GM12874 (cell line): ENCODE measurements around the gene PRM1.

ENCODE experiments used
- TF ChIP-seq, protein P1 (sequence below): IDR thresholded peaks from 2 replicates; pipeline ENCODE4 v1.5.1; 2011; ENCODE audit warnings: low read depth, mild to moderate bottlenecking, control low read depth, low read length, moderate library complexity; ENCODE audit not compliant: insufficient read depth

Gene PRM1

DNA sequence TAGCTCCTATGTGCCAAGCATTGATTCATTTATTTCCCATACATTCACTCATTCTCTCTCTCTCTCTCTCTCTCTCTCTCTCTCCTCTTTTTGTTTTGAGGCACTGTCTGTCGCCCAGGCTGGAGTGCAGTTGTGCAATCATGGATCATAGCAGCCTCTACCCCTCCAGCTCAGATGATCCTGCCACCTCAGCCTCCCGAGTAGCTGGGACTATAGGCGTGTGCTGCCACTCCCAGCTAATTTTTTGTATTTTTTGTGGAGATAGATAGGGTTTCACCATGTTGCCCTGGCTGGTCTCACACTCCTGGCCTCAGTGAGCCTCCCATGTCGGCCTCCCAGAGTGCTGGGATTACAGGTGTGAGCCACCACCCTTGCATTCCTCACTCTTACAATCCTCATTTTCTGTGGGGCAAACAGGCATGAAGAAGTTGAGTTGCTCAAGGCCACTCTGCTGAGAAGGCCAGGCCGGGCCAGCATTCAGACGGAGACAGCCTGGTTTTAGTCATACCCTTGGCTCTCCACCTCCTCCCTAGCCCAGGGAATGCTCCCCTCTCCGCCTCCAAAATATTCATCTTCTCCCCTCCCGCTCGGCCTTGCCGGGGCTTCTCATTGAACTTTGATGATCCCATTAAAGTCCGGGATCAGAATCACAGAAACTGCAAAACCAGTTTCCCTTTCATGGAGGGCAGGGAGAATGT is 4.1 kb downstream of the PRM1 start:
- TF ChIP-seq, protein P1, sequence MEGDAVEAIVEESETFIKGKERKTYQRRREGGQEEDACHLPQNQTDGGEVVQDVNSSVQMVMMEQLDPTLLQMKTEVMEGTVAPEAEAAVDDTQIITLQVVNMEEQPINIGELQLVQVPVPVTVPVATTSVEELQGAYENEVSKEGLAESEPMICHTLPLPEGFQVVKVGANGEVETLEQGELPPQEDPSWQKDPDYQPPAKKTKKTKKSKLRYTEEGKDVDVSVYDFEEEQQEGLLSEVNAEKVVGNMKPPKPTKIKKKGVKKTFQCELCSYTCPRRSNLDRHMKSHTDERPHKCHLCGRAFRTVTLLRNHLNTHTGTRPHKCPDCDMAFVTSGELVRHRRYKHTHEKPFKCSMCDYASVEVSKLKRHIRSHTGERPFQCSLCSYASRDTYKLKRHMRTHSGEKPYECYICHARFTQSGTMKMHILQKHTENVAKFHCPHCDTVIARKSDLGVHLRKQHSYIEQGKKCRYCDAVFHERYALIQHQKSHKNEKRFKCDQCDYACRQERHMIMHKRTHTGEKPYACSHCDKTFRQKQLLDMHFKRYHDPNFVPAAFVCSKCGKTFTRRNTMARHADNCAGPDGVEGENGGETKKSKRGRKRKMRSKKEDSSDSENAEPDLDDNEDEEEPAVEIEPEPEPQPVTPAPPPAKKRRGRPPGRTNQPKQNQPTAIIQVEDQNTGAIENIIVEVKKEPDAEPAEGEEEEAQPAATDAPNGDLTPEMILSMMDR, result no peak

DNA sequence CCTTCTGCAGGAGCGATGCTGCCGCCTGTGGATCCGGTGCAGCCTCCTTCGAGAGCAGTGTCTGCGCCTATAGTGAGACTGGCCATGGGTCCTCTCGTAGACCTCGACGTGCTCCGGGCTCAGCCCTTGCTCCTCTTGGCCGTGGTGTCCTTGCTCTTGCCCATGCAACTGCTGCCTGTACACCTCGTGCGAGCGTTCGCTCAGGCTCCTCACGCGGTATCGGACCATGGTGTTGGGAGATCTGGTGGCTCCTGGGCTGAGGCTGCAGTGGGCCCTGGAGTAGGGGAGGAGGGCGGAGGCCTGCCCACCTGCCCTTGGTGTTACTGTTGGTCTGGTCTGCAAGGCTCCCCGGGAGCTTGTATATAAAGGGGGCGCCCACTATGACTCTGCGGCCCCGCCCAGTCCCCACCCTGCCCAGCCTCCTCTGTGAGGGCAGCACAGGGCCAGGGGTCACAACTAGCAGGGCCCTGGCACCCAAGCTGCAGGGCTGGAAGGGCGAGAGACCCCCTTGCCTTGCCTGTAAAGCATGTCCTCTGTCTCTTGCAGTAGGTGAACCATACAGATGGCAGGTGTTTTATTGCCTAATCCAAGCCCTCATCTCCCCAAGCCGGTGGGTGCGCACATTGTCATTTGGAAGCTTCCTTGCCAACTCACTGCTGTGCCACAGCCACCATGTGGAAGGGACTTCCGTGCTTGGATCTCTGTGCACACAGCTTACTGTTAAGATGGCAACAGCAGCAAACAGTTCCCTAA is 4.8 kb downstream of the PRM1 start, which contains the start of gene PRM2:
Gene PRM2, minus strand, starts transcription at position 338 of the 753 bp plus-strand sequence. Its CDS starts 110 bp downstream, at position 228.
- TF ChIP-seq, protein P1, result no peak

DNA sequence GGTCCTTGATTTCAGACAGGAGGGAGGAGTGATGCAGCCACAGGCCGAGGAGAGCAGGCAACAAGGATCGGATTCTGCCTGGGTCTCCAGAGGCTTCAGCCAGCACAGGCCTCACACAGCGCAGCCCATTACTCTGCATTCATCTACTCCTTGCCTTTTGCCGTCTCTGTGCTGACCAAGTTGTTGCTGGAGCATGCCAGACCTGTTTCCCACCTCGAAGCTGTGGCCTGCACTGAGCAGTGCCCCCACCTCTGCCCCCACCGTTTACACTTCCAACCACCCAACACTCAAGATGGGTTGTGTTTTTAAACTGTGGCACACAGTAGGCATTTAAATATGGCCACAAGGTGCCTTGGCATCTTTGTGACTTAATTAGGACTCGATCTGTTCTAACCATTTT is 6.2 kb downstream of the PRM1 start:
- TF ChIP-seq, protein P1, result no peak

- TF ChIP-seq, protein P1, result no peak
These were observed 7.3 kb downstream of the PRM1 start for GRCh38 chr16:11273721-11274324.

- TF ChIP-seq, protein P1, result no peak
These were observed 8.0 kb downstream of the PRM1 start, which contains the start of gene PRM3 for GRCh38 chr16:11272921-11273720. Gene PRM3 (minus strand): TSS chr16:11273629. CDS start chr16:11273595, 34 bp downstream.

DNA sequence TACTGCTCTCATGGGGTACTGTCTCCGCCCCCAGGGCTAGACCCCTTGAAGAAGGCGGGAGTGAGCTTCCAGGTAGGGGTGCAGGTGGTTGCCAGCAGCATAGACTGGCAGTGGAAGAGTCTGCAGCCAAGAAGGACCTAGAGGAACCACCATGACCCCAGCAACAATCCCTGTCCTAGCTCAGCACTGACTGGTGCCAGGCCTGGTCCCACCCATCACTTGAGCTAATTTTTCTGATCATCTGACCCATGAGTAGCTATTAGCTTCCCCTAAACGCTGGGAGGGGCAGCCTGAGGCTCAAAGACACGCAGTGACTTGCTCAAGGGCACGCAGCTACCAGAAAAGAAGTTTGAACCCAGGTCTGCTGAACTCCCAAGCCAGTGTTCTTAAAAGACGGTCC is 8.6 kb downstream of the PRM1 start:
- TF ChIP-seq, protein P1, result no peak
